Panc1 (cell line): ENCODE measurements around the gene NF1. TPM values are rescaled to one million over a fixed set of nuclear protein-coding genes. Genes with fewer than 3 reads are reported as not detected.

ENCODE experiments used
- ATAC-seq: fragments of 200-7000 bp; cut with Tn5 transposase; 2 replicates; pipeline ENCODE4 v1.9.1; 2020; ENCODE audit warnings: mild to moderate bottlenecking, moderate library complexity
- BruUV-seq: library from RNA; stranded (reverse); fragments of 400-500 nt; replicated peaks from 2 replicates; lab custom pipeline; 2021; lab: Mats Ljungman, UMichigan
- CTCF ChIA-PET: fragments of 300-600 bp; sonication (Branson Sonifier 250); formaldehyde crosslinking; loops from one replicate; lab custom pipeline; 2022; ENCODE audit warnings: antibody characterized with exemption; lab: Charles Lee
- POLR2A ChIA-PET: fragments of 300-600 bp; sonication (Branson Sonifier 250); formaldehyde crosslinking; loops from one replicate; lab custom pipeline; 2022; ENCODE audit warnings: antibody characterized with exemption; lab: Charles Lee
- DNase-seq: peaks from one replicate; pipeline ENCODE4 v3.0.0-alpha.2; 2010; ENCODE audit warnings: low read depth, low spot score
- H3K27ac ChIP-seq: 2 replicates; pipeline ENCODE4 v1.5.1; 2011; ENCODE audit warnings: mild to moderate bottlenecking, low read length, inconsistent platforms
- H3K27me3 ChIP-seq: fragments of 200-500 bp; sonication (Bioruptor generic); 2 replicates; pipeline ENCODE4 v1.6.0; 2014; ENCODE audit warnings: low read length, inconsistent platforms; ENCODE audit not compliant: control insufficient read depth, insufficient read depth
- H3K36me3 ChIP-seq: fragments of 200-500 bp; sonication (Bioruptor generic); 2 replicates; pipeline ENCODE4 v1.5.1; 2014; ENCODE audit warnings: inconsistent platforms, mild to moderate bottlenecking, low read length, moderate library complexity; ENCODE audit not compliant: control insufficient read depth, insufficient read depth
- H3K4me1 ChIP-seq: 2 replicates; pipeline ENCODE4 v1.5.1; 2011; ENCODE audit warnings: inconsistent platforms, mild to moderate bottlenecking, low read length, moderate library complexity; ENCODE audit not compliant: control insufficient read depth, insufficient read depth
- H3K4me3 ChIP-seq, 2 experiments: 2 replicates each; pipeline ENCODE4 v1.5.1; 2011 to 2012; ENCODE audit warnings: low read depth in 2 of 2, low read length in 2 of 2, mild to moderate bottlenecking in 2 of 2, inconsistent platforms in 1 of 2, moderate library complexity in 1 of 2
- H3K9me3 ChIP-seq: fragments of 200-500 bp; sonication (Bioruptor generic); 2 replicates; pipeline ENCODE4 v1.5.1; 2014; ENCODE audit warnings: low read depth, mild to moderate bottlenecking, inconsistent platforms, low read length, moderate library complexity; ENCODE audit not compliant: control insufficient read depth, insufficient read depth
- POLR2AphosphoS5 ChIP-seq: IDR thresholded peaks from 2 replicates; pipeline ENCODE4 v1.6.1; 2012; ENCODE audit warnings: mild to moderate bottlenecking, low read depth, low read length, moderate library complexity
- SIN3A ChIP-seq: IDR thresholded peaks from 2 replicates; pipeline ENCODE4 v1.6.1; 2012; ENCODE audit warnings: low read depth, mild to moderate bottlenecking, low read length, moderate library complexity, borderline replicate concordance; ENCODE audit not compliant: insufficient read depth
- TCF7L2 ChIP-seq: IDR thresholded peaks from 2 replicates; pipeline ENCODE4 v1.6.1; 2011; ENCODE audit warnings: mild to moderate bottlenecking, low read depth, low read length, inconsistent platforms
- in situ Hi-C: cut with HindIII; loops from 2 replicates; pipeline ENCODE4 v1.10.0; 2016; ENCODE audit warnings: low sequenced_read_pairs, low pct_unique_long_range_greater_than_20kb
- intact Hi-C: fragments of 100-400 bp; cut with micrococcal nuclease; formaldehyde crosslinking; loops from one replicate; pipeline ENCODE4 v1.10.0; 2022; ENCODE audit not compliant: unreplicated experiment
- total RNA-seq: library from RNA; stranded (reverse); gene quantifications from one replicate; pipeline ENCODE4 v1.2.1, GENCODE V29; 2021; ENCODE audit not compliant: unreplicated experiment
- TF ChIP-seq, protein P1 (sequence below): fragments of 450-650 bp; IDR thresholded peaks from 2 replicates; pipeline ENCODE4 v1.5.1; 2017; ENCODE audit warnings: mild to moderate bottlenecking
- TF ChIP-seq, protein P2 (sequence below), 2 experiments: IDR thresholded peaks; 2 replicates each; pipeline ENCODE4 v1.6.1; 2011 to 2012; ENCODE audit warnings: low read depth in 2 of 2, control low read depth in 1 of 2, low read length in 1 of 2, mild to moderate bottlenecking in 1 of 2, moderate library complexity in 1 of 2; ENCODE audit not compliant: insufficient read depth in 1 of 2

Gene NF1
- total RNA-seq, 1 experiment from 2014 or later = 82.5 TPM

DNA sequence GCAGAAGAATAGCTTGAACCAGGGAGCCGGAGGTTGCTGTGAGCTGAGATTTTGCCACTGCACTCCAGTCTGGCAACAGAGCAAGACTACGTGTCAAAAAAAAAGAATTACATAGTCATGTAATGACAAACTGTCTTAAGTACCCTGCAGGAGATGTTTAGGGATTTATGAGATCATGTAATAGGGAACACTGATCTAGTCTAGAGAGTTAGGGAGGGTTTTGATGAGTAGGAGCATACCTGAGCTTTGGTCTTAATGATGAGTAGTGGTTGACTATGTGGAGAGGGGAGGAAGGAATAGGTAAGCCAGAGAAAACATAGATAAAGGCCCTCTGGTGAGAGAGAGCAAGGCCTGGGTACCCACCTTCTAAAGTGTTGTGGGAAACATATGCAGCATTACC lies 30.1 kb upstream of the NF1 start:
- DNase-seq (no peak), ATAC-seq (no peak)
- H3K27ac ChIP-seq = no peak overlapping the region
- H3K4me1 ChIP-seq = peaks cover 7% of the 10 kb centered on the region
- H3K9me3 ChIP-seq = no peaks in the 10 kb centered on the region
- no peak overlapping the region for H3K4me3 ChIP-seq
- no peaks in the 10 kb centered on the region for H3K27me3 ChIP-seq
- POLR2A ChIA-PET = interaction anchor here (0.6 kb wide), 1 partner anchor 47 kb away, joined by 3 read pairs; no protein-coding TSS in a partner anchor
- BruUV-seq = no TSS peak
- in situ Hi-C loops = no loop called here
- H3K36me3 ChIP-seq = no peaks in the 10 kb centered on the region
- intact Hi-C loops = no loop called here
- CTCF ChIA-PET = no interaction called here
- TF ChIP-seq SIN3A (no peak), TCF7L2 (no peak), POLR2AphosphoS5 (no peak)
- TF ChIP-seq, protein P1, sequence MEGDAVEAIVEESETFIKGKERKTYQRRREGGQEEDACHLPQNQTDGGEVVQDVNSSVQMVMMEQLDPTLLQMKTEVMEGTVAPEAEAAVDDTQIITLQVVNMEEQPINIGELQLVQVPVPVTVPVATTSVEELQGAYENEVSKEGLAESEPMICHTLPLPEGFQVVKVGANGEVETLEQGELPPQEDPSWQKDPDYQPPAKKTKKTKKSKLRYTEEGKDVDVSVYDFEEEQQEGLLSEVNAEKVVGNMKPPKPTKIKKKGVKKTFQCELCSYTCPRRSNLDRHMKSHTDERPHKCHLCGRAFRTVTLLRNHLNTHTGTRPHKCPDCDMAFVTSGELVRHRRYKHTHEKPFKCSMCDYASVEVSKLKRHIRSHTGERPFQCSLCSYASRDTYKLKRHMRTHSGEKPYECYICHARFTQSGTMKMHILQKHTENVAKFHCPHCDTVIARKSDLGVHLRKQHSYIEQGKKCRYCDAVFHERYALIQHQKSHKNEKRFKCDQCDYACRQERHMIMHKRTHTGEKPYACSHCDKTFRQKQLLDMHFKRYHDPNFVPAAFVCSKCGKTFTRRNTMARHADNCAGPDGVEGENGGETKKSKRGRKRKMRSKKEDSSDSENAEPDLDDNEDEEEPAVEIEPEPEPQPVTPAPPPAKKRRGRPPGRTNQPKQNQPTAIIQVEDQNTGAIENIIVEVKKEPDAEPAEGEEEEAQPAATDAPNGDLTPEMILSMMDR = no peak
- TF ChIP-seq, protein P2, sequence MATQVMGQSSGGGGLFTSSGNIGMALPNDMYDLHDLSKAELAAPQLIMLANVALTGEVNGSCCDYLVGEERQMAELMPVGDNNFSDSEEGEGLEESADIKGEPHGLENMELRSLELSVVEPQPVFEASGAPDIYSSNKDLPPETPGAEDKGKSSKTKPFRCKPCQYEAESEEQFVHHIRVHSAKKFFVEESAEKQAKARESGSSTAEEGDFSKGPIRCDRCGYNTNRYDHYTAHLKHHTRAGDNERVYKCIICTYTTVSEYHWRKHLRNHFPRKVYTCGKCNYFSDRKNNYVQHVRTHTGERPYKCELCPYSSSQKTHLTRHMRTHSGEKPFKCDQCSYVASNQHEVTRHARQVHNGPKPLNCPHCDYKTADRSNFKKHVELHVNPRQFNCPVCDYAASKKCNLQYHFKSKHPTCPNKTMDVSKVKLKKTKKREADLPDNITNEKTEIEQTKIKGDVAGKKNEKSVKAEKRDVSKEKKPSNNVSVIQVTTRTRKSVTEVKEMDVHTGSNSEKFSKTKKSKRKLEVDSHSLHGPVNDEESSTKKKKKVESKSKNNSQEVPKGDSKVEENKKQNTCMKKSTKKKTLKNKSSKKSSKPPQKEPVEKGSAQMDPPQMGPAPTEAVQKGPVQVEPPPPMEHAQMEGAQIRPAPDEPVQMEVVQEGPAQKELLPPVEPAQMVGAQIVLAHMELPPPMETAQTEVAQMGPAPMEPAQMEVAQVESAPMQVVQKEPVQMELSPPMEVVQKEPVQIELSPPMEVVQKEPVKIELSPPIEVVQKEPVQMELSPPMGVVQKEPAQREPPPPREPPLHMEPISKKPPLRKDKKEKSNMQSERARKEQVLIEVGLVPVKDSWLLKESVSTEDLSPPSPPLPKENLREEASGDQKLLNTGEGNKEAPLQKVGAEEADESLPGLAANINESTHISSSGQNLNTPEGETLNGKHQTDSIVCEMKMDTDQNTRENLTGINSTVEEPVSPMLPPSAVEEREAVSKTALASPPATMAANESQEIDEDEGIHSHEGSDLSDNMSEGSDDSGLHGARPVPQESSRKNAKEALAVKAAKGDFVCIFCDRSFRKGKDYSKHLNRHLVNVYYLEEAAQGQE (IDR thresholded peaks at IDR 0.05; ENCODE audit: insufficient read depth in 1 of 2, low read depth in 2 of 2, low read length in 1 of 2) = no peak

DNA sequence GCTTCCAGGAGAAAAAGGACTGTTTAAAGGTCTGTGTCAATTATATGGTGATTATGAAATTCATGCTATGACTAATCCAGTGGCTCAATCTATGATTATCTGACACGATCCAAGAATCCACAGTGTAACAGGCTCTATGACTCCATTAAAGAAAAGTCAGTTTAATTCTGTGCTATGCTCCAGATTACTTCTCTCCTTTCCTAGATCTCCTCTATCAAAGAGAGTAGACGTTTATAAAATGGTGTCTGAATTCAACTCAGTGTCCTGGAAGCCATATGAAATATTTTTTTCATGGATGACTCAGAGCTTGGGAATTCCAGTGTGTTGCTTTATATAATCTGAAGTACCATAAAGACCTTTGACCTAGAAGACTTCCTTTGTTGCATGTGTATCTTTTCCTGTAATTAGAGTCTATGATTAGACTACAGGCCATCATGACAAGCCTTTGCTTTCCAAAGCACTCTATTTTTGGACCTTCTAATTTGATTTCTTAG lies 27.0 kb upstream of the NF1 start:
- DNase-seq = peak; percentile 43
- Histone ChIP-seq H3K4me3 (no peak overlapping the region), H3K4me1 (peaks cover 7% of the 10 kb centered on the region), H3K27ac (no peak overlapping the region), H3K9me3 (no peaks in the 10 kb centered on the region), H3K36me3 (no peaks in the 10 kb centered on the region), H3K27me3 (no peaks in the 10 kb centered on the region)
- in situ Hi-C loops = no loop called here
- TF ChIP-seq, protein P1 = no peak
- TF ChIP-seq SIN3A = no peak
- TF ChIP-seq TCF7L2 = no peak
- peak; percentile 86 for ATAC-seq
- POLR2A ChIA-PET = no interaction called here
- BruUV-seq = no TSS peak
- intact Hi-C loops = no loop called here
- CTCF ChIA-PET = no interaction called here
